GM12878 (cell line): ENCODE results near the gene MCC. TPM values are rescaled to one million over a fixed set of nuclear protein-coding genes. Genes with fewer than 3 reads are reported as not detected.

Experiments used
- ATAC-seq: fragments of 200-7000 bp; cut with Tn5 transposase; 3 replicates; pipeline ENCODE4 v1.9.1; 2020; ENCODE audit warnings: mild to moderate bottlenecking, moderate library complexity
- BruUV-seq: library from RNA; stranded (reverse); fragments of 400-500 nt; replicated peaks from 2 replicates; lab custom pipeline; 2021; lab: Mats Ljungman, UMichigan
- CTCF ChIA-PET: fragments of 300-600 bp; sonication (Branson Sonifier 250); formaldehyde crosslinking; extraction: SDS; loops from one replicate; lab custom pipeline; 2021; ENCODE audit warnings: inconsistent platforms; lab: Yijun Ruan, JAX
- POLR2A ChIA-PET: fragments of 350-600 bp; formaldehyde crosslinking; extraction: SDS; loops from one replicate; lab custom pipeline; 2021; ENCODE audit warnings: inconsistent platforms; lab: Charles Lee
- RAD21 ChIA-PET: fragments of 300-600 bp; sonication (Branson Sonifier 250); formaldehyde crosslinking; loops from one replicate; lab custom pipeline; 2023; ENCODE audit warnings: antibody characterized with exemption; ENCODE audit not compliant: unreplicated experiment; lab: Charles Lee
- SMC1A ChIA-PET: fragments of 300-600 bp; sonication (Branson Sonifier 250); formaldehyde crosslinking; loops from one replicate; lab custom pipeline; 2023; ENCODE audit not compliant: unreplicated experiment, uncharacterized antibody; lab: Charles Lee
- DNase-seq: peaks from one replicate; pipeline ENCODE4 v3.0.0-alpha.2; 2011; ENCODE audit warnings: low read depth, low spot score
- FAIRE-seq: peaks from 3 replicates; lab custom pipeline; 2011; peaks lifted over from hg19 to GRCh38; lab: Jason Lieb, UNC
- H2AFZ ChIP-seq: 2 replicates; pipeline ENCODE4 v1.6.0; 2011; ENCODE audit warnings: low read depth, low read length, control low read depth; ENCODE audit not compliant: control insufficient read depth
- H3K27ac ChIP-seq: 2 replicates; pipeline ENCODE4 v1.5.1; 2011; ENCODE audit warnings: control low read depth; ENCODE audit not compliant: control insufficient read depth, insufficient read depth
- H3K27me3 ChIP-seq, 2 experiments: replicated peaks in 1 of 2; 2 replicates each; pipeline versions ENCODE4 v1.6.0 to v1.6.1; 2011; ENCODE audit warnings: low read length in 1 of 2; ENCODE audit not compliant: control insufficient read depth in 2 of 2, insufficient read depth in 2 of 2
- H3K36me3 ChIP-seq, 2 experiments: 2 replicates each; pipeline ENCODE4 v1.5.1; 2011; ENCODE audit warnings: low read length in 1 of 2; ENCODE audit not compliant: control insufficient read depth in 2 of 2, insufficient read depth in 2 of 2
- H3K4me1 ChIP-seq: 2 replicates; pipeline ENCODE4 v1.6.1; 2011; ENCODE audit warnings: mild to moderate bottlenecking, low read length, moderate library complexity, mixed read lengths; ENCODE audit not compliant: control insufficient read depth, insufficient read depth
- H3K4me2 ChIP-seq: 2 replicates; pipeline ENCODE4 v1.6.0; 2011; ENCODE audit warnings: control low read depth; ENCODE audit not compliant: control insufficient read depth, insufficient read depth
- H3K4me3 ChIP-seq: fragments of 200-600 bp; sonication (generic); 2 replicates; pipeline ENCODE4 v1.5.1; 2016
- H3K79me2 ChIP-seq: 2 replicates; pipeline ENCODE4 v1.6.0; 2011; ENCODE audit warnings: low read length; ENCODE audit not compliant: control insufficient read depth, insufficient read depth
- H3K9ac ChIP-seq: 2 replicates; pipeline ENCODE4 v1.8.0; 2011; ENCODE audit warnings: low read length, control low read depth, mixed read lengths; ENCODE audit not compliant: control insufficient read depth, insufficient read depth
- H3K9me3 ChIP-seq: replicated peaks from 3 replicates; pipeline ENCODE4 v1.5.1; 2011; ENCODE audit warnings: mild to moderate bottlenecking, low read length; ENCODE audit not compliant: control insufficient read depth, insufficient read depth
- H4K20me1 ChIP-seq: 2 replicates; pipeline ENCODE4 v1.6.0; 2011; ENCODE audit not compliant: control insufficient read depth, insufficient read depth
- KAT2A ChIP-seq: conservative IDR thresholded peaks from 2 replicates; pipeline ENCODE4 v1.6.1; 2011; ENCODE audit warnings: low read depth, low read length; ENCODE audit not compliant: control insufficient read depth
- NR2C1 ChIP-seq: fragments of 450-650 bp; IDR thresholded peaks from 2 replicates; pipeline ENCODE4 v1.6.1; 2017; ENCODE audit warnings: antibody characterized with exemption, mild to moderate bottlenecking, moderate library complexity
- POU2F2 ChIP-seq: IDR thresholded peaks from 3 replicates; pipeline ENCODE4 v1.6.1; 2011; ENCODE audit warnings: low read depth, mild to moderate bottlenecking, low read length, borderline replicate concordance
- RFX5 ChIP-seq: IDR thresholded peaks from 2 replicates; pipeline ENCODE4 v1.6.1; 2011; ENCODE audit warnings: low read depth, low read length, improper control_type of control experiment
- SMC3 ChIP-seq: IDR thresholded peaks from 2 replicates; pipeline ENCODE4 v1.6.1; 2011; ENCODE audit warnings: low read length, improper control_type of control experiment, borderline replicate concordance
- SP1 ChIP-seq: IDR thresholded peaks from one replicate; pipeline ENCODE4 v1.6.1; 2011; ENCODE audit warnings: low read depth, low read length
- ZNF207 ChIP-seq: fragments of 450-650 bp; IDR thresholded peaks from 2 replicates; pipeline ENCODE4 v1.6.1; 2014; ENCODE audit warnings: antibody characterized with exemption, mild to moderate bottlenecking, borderline replicate concordance
- ZNF24 ChIP-seq: fragments of 450-650 bp; IDR thresholded peaks from 2 replicates; pipeline ENCODE4 v1.6.1; 2017; ENCODE audit warnings: antibody characterized with exemption, mild to moderate bottlenecking
- ZNF274 ChIP-seq: IDR thresholded peaks from one replicate; pipeline ENCODE4 v1.8.0; 2011; ENCODE audit not compliant: insufficient read length, insufficient read depth
- WGBS: methylation state at CpG from one replicate; pipeline ENCODE4 v1.1.6; 2016; ENCODE audit warnings: low lambda C conversion rate; ENCODE audit not compliant: insufficient replicate concordance, insufficient coverage; ENCODE audit errors: missing lambda C conversion rate; 5-methylcytosine and 5-hydroxymethylcytosine counted together
- in situ Hi-C: fragments of 300-500 bp; cut with MboI; formaldehyde crosslinking; loops from 9 replicates; pipeline ENCODE4 v1.14.3; 2018; ENCODE audit warnings: mixed read lengths
- intact Hi-C: fragments of 100-400 bp; cut with micrococcal nuclease; formaldehyde crosslinking; loops from one replicate; pipeline ENCODE4 v1.14.2; 2022; ENCODE audit not compliant: unreplicated experiment
- polyA plus RNA-seq, 11 experiments: library from polyadenylated mRNA; depleted of rRNA in 4 of 11; unstranded in 6 of 11; stranded (reverse) in 5 of 11; fragments of >200 nt; fragmentation: Nextera tagmentation in 4 of 11; fragmentation: Illumina TruSeq in 1 of 11; extraction: Ambion mirVana in 4 of 11; extraction: Trizol in 1 of 11; gene quantifications; 1 replicate in 1 of 11; 2 replicates in 10 of 11; pipeline versions ENCODE4 v1.2.1 to v1.2.3, GENCODE V29; 2011 to 2016; ENCODE audit warnings: inconsistent platforms in 2 of 11, missing spikeins in 2 of 11, low read depth in 1 of 11
- total RNA-seq, 4 experiments: library from RNA; depleted of rRNA in 3 of 4; stranded (reverse); fragments of >200 nt in 3 of 4; fragmentation: Illumina TruSeq in 1 of 4; extraction: Trizol in 1 of 4; gene quantifications; 2 replicates each; pipeline versions ENCODE4 v1.2.1 to v1.2.3, GENCODE V29; 2013 to 2021
- TF ChIP-seq, protein P1 (sequence below): fragments of 450-650 bp; formaldehyde crosslinking; IDR thresholded peaks from 2 replicates; pipeline ENCODE4 v1.4.0; 2022; ENCODE audit warnings: mild to moderate bottlenecking, moderate library complexity
- TF ChIP-seq, protein P2 (sequence below): fragments of 450-650 bp; IDR thresholded peaks from 2 replicates; pipeline ENCODE4 v1.6.1; 2017; ENCODE audit warnings: mild to moderate bottlenecking, moderate library complexity

Gene MCC
- total and polyA plus RNA-seq, 10 of the 15 experiments (the other 5 are each of a cell fraction or from before 2014, with no cell fraction given), result 0.03 to 0.86 (median 0.16) TPM

- DNase-seq (no peak), FAIRE-seq (no peak), ATAC-seq (no peak)
- peaks cover 1% of the 10 kb centered on the region for H3K79me2 ChIP-seq
- H4K20me1 ChIP-seq, result no peaks in the 10 kb centered on the region
- no peak overlapping the region for H3K4me2 ChIP-seq
- RAD21 ChIA-PET, result no interaction called here
- H3K36me3 ChIP-seq, result peaks cover 10 to 30% of the 10 kb centered on the region in 2 experiments; a peak in 3 of 4 replicates
- no peak overlapping the region for H3K4me3 ChIP-seq
- H3K27ac ChIP-seq, result no peak overlapping the region
- no TSS peak for BruUV-seq
- SMC1A ChIA-PET, result interaction anchor here (0.9 to 1.4 kb wide), 3 partner anchors 10 to 83 kb away, joined by 3 to 5 read pairs (median 4); no protein-coding TSS in a partner anchor
- TF ChIP-seq SP1, result no peak
- no peak for TF ChIP-seq ZNF24
- no peak for TF ChIP-seq SMC3
- no peak for TF ChIP-seq KAT2A
- no peak for TF ChIP-seq RFX5
- intact Hi-C loops (no loop called here), in situ Hi-C loops (no loop called here)
- H2AFZ ChIP-seq, result no peak overlapping the region
- 98% methylated on average over 3 of the region's 3 CpGs for WGBS
- no peak overlapping the region for H3K9ac ChIP-seq
- H3K9me3 ChIP-seq, result no peaks in the 10 kb centered on the region
- POLR2A ChIA-PET, result no interaction called here
- H3K27me3 ChIP-seq, result no peaks in the 10 kb centered on the region
- CTCF ChIA-PET, result interaction anchor here (1.3 kb wide), 1 partner anchor 16 kb away, joined by 3 read pairs; no protein-coding TSS in a partner anchor
- H3K4me1 ChIP-seq, result no peaks in the 10 kb centered on the region
These were observed 484.5 kb downstream of the MCC start for GRCh38 chr5:113003763-113004162.

GRCh38 chr5:113002423-113002822, 485.8 kb downstream of the MCC start:
- intact Hi-C loops, result no loop called here
- Histone ChIP-seq H3K4me2 (no peak overlapping the region), H3K79me2 (peaks cover 6% of the 10 kb centered on the region), H3K27me3 (no peaks in the 10 kb centered on the region), H3K36me3 (peaks cover 10 to 30% of the 10 kb centered on the region in 2 experiments; a peak in 3 of 4 replicates), H4K20me1 (no peaks in the 10 kb centered on the region), H3K4me3 (no peak overlapping the region), H3K9me3 (no peaks in the 10 kb centered on the region), H3K4me1 (no peaks in the 10 kb centered on the region), H2AFZ (no peak overlapping the region), H3K27ac (no peak overlapping the region), H3K9ac (no peak overlapping the region)
- 96% methylated on average over 5 of the region's 5 CpGs for WGBS
- no peak for DNase-seq
- ChIA-PET POLR2A (no interaction called here), CTCF (no interaction called here), RAD21 (no interaction called here), SMC1A (interaction anchor here (0.8 to 1.5 kb wide), 5 partner anchors 12 to 508 kb away, joined by 3 to 4 read pairs (median 3); no protein-coding TSS in a partner anchor)
- FAIRE-seq, result no peak
- in situ Hi-C loops, result no loop called here
- BruUV-seq, result no TSS peak
- no peak for ATAC-seq
- TF ChIP-seq, protein P1, sequence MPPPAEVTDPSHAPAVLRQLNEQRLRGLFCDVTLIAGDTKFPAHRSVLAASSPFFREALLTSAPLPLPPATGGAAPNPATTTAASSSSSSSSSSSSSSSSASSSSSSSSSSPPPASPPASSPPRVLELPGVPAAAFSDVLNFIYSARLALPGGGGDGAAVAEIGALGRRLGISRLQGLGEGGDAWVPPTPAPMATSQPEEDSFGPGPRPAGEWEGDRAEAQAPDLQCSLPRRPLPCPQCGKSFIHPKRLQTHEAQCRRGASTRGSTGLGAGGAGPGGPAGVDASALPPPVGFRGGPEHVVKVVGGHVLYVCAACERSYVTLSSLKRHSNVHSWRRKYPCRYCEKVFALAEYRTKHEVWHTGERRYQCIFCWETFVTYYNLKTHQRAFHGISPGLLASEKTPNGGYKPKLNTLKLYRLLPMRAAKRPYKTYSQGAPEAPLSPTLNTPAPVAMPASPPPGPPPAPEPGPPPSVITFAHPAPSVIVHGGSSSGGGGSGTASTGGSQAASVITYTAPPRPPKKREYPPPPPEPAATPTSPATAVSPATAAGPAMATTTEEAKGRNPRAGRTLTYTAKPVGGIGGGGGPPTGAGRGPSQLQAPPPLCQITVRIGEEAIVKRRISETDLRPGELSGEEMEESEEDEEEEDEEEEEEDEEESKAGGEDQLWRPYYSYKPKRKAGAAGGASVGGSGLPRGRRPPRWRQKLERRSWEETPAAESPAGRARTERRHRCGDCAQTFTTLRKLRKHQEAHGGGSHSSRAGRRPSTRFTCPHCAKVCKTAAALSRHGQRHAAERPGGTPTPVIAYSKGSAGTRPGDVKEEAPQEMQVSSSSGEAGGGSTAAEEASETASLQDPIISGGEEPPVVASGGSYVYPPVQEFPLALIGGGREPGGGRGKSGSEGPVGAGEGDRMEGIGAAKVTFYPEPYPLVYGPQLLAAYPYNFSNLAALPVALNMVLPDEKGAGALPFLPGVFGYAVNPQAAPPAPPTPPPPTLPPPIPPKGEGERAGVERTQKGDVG (CRISPR knock-in tag), result no peak
- TF ChIP-seq NR2C1, result no peak
- no peak for TF ChIP-seq POU2F2
- TF ChIP-seq, protein P2, sequence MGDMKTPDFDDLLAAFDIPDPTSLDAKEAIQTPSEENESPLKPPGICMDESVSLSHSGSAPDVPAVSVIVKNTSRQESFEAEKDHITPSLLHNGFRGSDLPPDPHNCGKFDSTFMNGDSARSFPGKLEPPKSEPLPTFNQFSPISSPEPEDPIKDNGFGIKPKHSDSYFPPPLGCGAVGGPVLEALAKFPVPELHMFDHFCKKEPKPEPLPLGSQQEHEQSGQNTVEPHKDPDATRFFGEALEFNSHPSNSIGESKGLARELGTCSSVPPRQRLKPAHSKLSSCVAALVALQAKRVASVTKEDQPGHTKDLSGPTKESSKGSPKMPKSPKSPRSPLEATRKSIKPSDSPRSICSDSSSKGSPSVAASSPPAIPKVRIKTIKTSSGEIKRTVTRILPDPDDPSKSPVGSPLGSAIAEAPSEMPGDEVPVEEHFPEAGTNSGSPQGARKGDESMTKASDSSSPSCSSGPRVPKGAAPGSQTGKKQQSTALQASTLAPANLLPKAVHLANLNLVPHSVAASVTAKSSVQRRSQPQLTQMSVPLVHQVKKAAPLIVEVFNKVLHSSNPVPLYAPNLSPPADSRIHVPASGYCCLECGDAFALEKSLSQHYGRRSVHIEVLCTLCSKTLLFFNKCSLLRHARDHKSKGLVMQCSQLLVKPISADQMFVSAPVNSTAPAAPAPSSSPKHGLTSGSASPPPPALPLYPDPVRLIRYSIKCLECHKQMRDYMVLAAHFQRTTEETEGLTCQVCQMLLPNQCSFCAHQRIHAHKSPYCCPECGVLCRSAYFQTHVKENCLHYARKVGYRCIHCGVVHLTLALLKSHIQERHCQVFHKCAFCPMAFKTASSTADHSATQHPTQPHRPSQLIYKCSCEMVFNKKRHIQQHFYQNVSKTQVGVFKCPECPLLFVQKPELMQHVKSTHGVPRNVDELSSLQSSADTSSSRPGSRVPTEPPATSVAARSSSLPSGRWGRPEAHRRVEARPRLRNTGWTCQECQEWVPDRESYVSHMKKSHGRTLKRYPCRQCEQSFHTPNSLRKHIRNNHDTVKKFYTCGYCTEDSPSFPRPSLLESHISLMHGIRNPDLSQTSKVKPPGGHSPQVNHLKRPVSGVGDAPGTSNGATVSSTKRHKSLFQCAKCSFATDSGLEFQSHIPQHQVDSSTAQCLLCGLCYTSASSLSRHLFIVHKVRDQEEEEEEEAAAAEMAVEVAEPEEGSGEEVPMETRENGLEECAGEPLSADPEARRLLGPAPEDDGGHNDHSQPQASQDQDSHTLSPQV, result no peak
- no peak for TF ChIP-seq ZNF207
- TF ChIP-seq ZNF274, result no peak
